ENCODE measurements around the gene GPR34.

DNA sequence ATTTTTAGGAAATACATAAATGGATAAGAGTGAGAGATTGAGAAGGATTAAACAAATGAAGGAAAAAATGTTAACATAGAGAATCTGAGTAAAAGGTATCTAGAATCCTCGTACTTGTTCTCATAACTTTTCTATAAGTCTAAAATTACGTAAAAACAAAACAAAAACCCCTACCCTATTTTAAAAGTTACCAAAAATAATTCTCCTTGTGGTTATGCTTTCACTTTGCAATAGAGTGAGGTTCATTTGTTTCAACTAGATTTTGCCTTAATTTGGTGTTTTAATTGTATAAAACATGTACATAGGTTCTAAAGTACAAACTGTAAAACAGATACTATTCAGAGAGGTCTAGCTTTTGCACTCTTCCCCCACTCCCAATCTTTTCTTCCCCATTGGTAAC lies 3.8 kb upstream of the GPR34 start:
- TF ChIP-seq, protein P1, sequence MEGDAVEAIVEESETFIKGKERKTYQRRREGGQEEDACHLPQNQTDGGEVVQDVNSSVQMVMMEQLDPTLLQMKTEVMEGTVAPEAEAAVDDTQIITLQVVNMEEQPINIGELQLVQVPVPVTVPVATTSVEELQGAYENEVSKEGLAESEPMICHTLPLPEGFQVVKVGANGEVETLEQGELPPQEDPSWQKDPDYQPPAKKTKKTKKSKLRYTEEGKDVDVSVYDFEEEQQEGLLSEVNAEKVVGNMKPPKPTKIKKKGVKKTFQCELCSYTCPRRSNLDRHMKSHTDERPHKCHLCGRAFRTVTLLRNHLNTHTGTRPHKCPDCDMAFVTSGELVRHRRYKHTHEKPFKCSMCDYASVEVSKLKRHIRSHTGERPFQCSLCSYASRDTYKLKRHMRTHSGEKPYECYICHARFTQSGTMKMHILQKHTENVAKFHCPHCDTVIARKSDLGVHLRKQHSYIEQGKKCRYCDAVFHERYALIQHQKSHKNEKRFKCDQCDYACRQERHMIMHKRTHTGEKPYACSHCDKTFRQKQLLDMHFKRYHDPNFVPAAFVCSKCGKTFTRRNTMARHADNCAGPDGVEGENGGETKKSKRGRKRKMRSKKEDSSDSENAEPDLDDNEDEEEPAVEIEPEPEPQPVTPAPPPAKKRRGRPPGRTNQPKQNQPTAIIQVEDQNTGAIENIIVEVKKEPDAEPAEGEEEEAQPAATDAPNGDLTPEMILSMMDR (conservative IDR thresholded peaks at IDR 0.05; ENCODE audit: low read length): no peak
- no peak for TF ChIP-seq EZH2phosphoT487 (IDR thresholded peaks at IDR 0.05; ENCODE audit: borderline replicate concordance)

Measured in Loucy (cell line).